Endothelial cell of umbilical vein (primary cell): ENCODE results near the gene OPRL1. TPM values are rescaled to one million over a fixed set of nuclear protein-coding genes. Genes with fewer than 3 reads are reported as not detected.

Experiments
- BruUV-seq: library from RNA; stranded (reverse); fragments of 400-500 nt; replicated peaks from 2 replicates; lab custom pipeline; 2021; lab: Mats Ljungman, UMichigan
- CTCF ChIA-PET: fragments of 300-600, 350-600 bp; sonication (Branson Sonifier 250); formaldehyde crosslinking; loops from one replicate; lab custom pipeline; 2021; ENCODE audit warnings: antibody characterized with exemption, inconsistent platforms; lab: Charles Lee
- POLR2A ChIA-PET: fragments of 300-600, 350-600 bp; sonication (Branson Sonifier 250); formaldehyde crosslinking; loops from one replicate; lab custom pipeline; 2021; ENCODE audit warnings: antibody characterized with exemption, inconsistent platforms; lab: Charles Lee
- DNase-seq: peaks from one replicate; pipeline ENCODE4 v3.0.0-alpha.2; 2011; ENCODE audit warnings: low read depth, low spot score
- FAIRE-seq: peaks from 2 replicates; lab custom pipeline; 2011; peaks lifted over from hg19 to GRCh38; lab: Jason Lieb, UNC
- H2AFZ ChIP-seq: 2 replicates; pipeline ENCODE4 v1.6.0; 2012; ENCODE audit warnings: low read depth, low read length, control low read depth, inconsistent platforms
- H3K27ac ChIP-seq: 2 replicates; pipeline ENCODE4 v1.5.1; 2011; ENCODE audit warnings: low read depth, mild to moderate bottlenecking, control low read depth, low read length, moderate library complexity; ENCODE audit not compliant: insufficient read depth
- H3K27me3 ChIP-seq, 2 experiments: 2 replicates each; pipeline versions ENCODE4 v1.6.0 to v1.6.1; 2011; ENCODE audit warnings: low read length in 2 of 2, mixed read lengths in 1 of 2; ENCODE audit not compliant: control insufficient read depth in 2 of 2, insufficient read depth in 2 of 2
- H3K36me3 ChIP-seq, 2 experiments: 2 replicates in 1 of 2; 3 replicates in 1 of 2; pipeline ENCODE4 v1.5.1; 2011; ENCODE audit warnings: low read length in 2 of 2, mild to moderate bottlenecking in 1 of 2, moderate library complexity in 1 of 2; ENCODE audit not compliant: control insufficient read depth in 2 of 2, insufficient read depth in 2 of 2; ENCODE audit errors: extremely low read depth in 1 of 2
- H3K4me1 ChIP-seq: 3 replicates; pipeline ENCODE4 v1.5.1; 2011; ENCODE audit warnings: mild to moderate bottlenecking, low read length; ENCODE audit not compliant: control insufficient read depth, insufficient read depth; ENCODE audit errors: extremely low read depth
- H3K4me2 ChIP-seq: 2 replicates; pipeline ENCODE4 v1.6.1; 2011; ENCODE audit warnings: low read length, control low read depth, mixed read lengths; ENCODE audit not compliant: insufficient read depth
- H3K4me3 ChIP-seq, 3 experiments: fragments of 200-600 bp in 1 of 3; sonication (generic), shearing (Covaris generic) in 1 of 3; replicated peaks in 1 of 3; 2 replicates each; pipeline ENCODE4 v1.5.1; 2011 to 2016; ENCODE audit warnings: control low read depth in 3 of 3, low read length in 3 of 3, mild to moderate bottlenecking in 2 of 3, inconsistent platforms in 1 of 3, low read depth in 1 of 3, moderate library complexity in 1 of 3; ENCODE audit not compliant: insufficient read depth in 1 of 3
- H3K79me2 ChIP-seq: 2 replicates; pipeline ENCODE4 v1.6.0; 2012; ENCODE audit warnings: low read length, inconsistent platforms; ENCODE audit not compliant: control insufficient read depth, insufficient read depth
- H3K9ac ChIP-seq: replicated peaks from 2 replicates; pipeline ENCODE3; 2011; ENCODE audit warnings: low read length, control low read depth; ENCODE audit not compliant: insufficient read depth; ENCODE audit errors: extremely low read depth
- H3K9me1 ChIP-seq: replicated peaks from 3 replicates; pipeline ENCODE4 v1.6.0; 2011; ENCODE audit warnings: mild to moderate bottlenecking, low read length; ENCODE audit not compliant: control insufficient read depth, insufficient read depth; ENCODE audit errors: extremely low read depth
- H3K9me3 ChIP-seq: replicated peaks from 2 replicates; pipeline ENCODE4 v1.5.1; 2012; ENCODE audit warnings: low read length, inconsistent platforms; ENCODE audit not compliant: control insufficient read depth, insufficient read depth
- H4K20me1 ChIP-seq: replicated peaks from 2 replicates; pipeline ENCODE3; 2011; ENCODE audit warnings: mild to moderate bottlenecking, low read length; ENCODE audit not compliant: control insufficient read depth, insufficient read depth; ENCODE audit errors: extremely low read depth
- EZH2 ChIP-seq: IDR thresholded peaks from 2 replicates; pipeline ENCODE4 v1.6.1; 2012; ENCODE audit warnings: borderline replicate concordance, low read depth, mild to moderate bottlenecking, moderate library complexity, low read length, inconsistent platforms; ENCODE audit not compliant: severe bottlenecking
- FOS ChIP-seq: IDR thresholded peaks from 2 replicates; pipeline ENCODE4 v1.6.1; 2011; ENCODE audit warnings: mild to moderate bottlenecking, low read length, moderate library complexity, borderline replicate concordance; ENCODE audit not compliant: insufficient read depth
- GATA2 ChIP-seq: IDR thresholded peaks from 2 replicates; pipeline ENCODE4 v1.7.0; 2011; ENCODE audit warnings: low read depth, mild to moderate bottlenecking, moderate library complexity, mixed read lengths, low read length; ENCODE audit not compliant: insufficient read length, insufficient read depth
- JUN ChIP-seq: IDR thresholded peaks from 2 replicates; pipeline ENCODE4 v1.6.1; 2011; ENCODE audit warnings: borderline replicate concordance, low read depth; ENCODE audit not compliant: insufficient read length, insufficient read depth
- MYC ChIP-seq: IDR thresholded peaks from one replicate; pipeline ENCODE4 v1.6.1; 2011; ENCODE audit warnings: mild to moderate bottlenecking, low read depth, low read length
- POLR2A ChIP-seq: IDR thresholded peaks from 2 replicates; pipeline ENCODE4 v1.6.1; 2012; ENCODE audit warnings: low read depth, mild to moderate bottlenecking, control low read depth, low read length
- POLR2AphosphoS5 ChIP-seq: IDR thresholded peaks from 2 replicates; pipeline ENCODE4 v1.6.1; 2012; ENCODE audit warnings: low read depth, mild to moderate bottlenecking, control low read depth, low read length, moderate library complexity; ENCODE audit not compliant: insufficient read depth
- dilution Hi-C: fragments of 300-500 bp; cut with MboI; formaldehyde crosslinking; loops from one replicate; pipeline ENCODE4 v1.15.0; 2019; ENCODE audit warnings: low sequenced_read_pairs; ENCODE audit not compliant: extremely low pct_ligation_motif_present
- intact Hi-C: fragments of 100-400 bp; cut with micrococcal nuclease; formaldehyde crosslinking; loops from one replicate; pipeline ENCODE4 v1.10.0; 2022
- polyA plus RNA-seq, 4 experiments: library from polyadenylated mRNA; depleted of rRNA in 3 of 4; stranded (reverse) in 3 of 4; unstranded in 1 of 4; fragments of >200 nt; gene quantifications; 2 replicates each; pipeline versions ENCODE4 v1.2.1 to v1.2.3, GENCODE V29; 2011 to 2012; ENCODE audit warnings: missing spikeins in 1 of 4
- total RNA-seq: library from RNA; stranded (reverse); gene quantifications from 2 replicates; pipeline ENCODE4 v1.2.3, GENCODE V29; 2021
- TF ChIP-seq, protein P1 (sequence below): IDR thresholded peaks from 2 replicates; pipeline ENCODE4 v1.6.1; 2011; ENCODE audit not compliant: insufficient read depth, insufficient read length
- TF ChIP-seq, protein P2 (sequence below), 2 donors: IDR thresholded peaks; 1 replicate in 1 of 2; 2 replicates in 1 of 2; pipeline ENCODE4 v1.5.1; 2011; ENCODE audit warnings: low read length in 2 of 2, mild to moderate bottlenecking in 2 of 2, moderate library complexity in 2 of 2, control low read depth in 1 of 2, inconsistent platforms in 1 of 2, low read depth in 1 of 2; ENCODE audit not compliant: insufficient read depth in 1 of 2; ENCODE audit errors: extremely low read depth in 1 of 2

The OPRL1 gene
- total and polyA plus RNA-seq, 2 donors (not counting 3 experiments of a cell fraction or from before 2014, with no cell fraction given) = 1.9 to 2.0 TPM

DNA sequence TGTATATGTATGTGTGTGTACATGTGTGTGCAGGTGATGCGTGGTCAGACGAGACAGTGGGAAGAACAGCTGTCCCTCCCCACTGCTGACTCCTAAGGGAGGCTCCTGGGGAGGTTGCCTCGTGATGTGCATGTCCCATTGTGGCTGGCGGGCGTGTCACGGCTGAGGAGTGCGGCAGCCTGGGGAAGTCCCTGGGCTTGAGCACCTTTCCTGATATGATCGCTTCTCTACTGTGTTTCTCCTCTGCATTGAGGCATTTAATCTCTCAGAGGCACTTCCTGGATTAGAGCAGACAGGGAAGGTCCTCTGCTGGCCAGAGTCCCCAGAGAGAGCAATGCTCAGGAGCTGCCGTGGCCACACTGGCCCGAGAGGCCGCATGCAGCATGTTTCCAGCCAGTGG is 16.0 kb downstream of the OPRL1 start:
- intact Hi-C loops = no loop called here
- POLR2A ChIA-PET = no interaction called here
- Histone ChIP-seq H3K79me2 (no peaks in the 10 kb centered on the region), H3K27ac (no peak overlapping the region), H4K20me1 (no peaks in the 10 kb centered on the region), H3K9me3 (no peaks in the 10 kb centered on the region), H2AFZ (no peak overlapping the region), H3K9me1 (no peaks in the 10 kb centered on the region), H3K36me3 (no peaks in the 10 kb centered on the region), H3K4me3 (no peak overlapping the region), H3K4me2 (no peak overlapping the region), H3K4me1 (no peaks in the 10 kb centered on the region), H3K9ac (no peak overlapping the region), H3K27me3 (peaks cover 3 to 6% of the 10 kb centered on the region in 2 experiments)
- dilution Hi-C loops = no loop called here
- no TSS peak for BruUV-seq
- FAIRE-seq = no peak
- no peak for DNase-seq
- no peak for TF ChIP-seq POLR2AphosphoS5
- TF ChIP-seq, protein P1, sequence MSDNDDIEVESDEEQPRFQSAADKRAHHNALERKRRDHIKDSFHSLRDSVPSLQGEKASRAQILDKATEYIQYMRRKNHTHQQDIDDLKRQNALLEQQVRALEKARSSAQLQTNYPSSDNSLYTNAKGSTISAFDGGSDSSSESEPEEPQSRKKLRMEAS = no peak
- TF ChIP-seq POLR2A = no peak
- no peak for TF ChIP-seq JUN
- no peak for TF ChIP-seq GATA2
- TF ChIP-seq MYC = no peak
- TF ChIP-seq, protein P2, sequence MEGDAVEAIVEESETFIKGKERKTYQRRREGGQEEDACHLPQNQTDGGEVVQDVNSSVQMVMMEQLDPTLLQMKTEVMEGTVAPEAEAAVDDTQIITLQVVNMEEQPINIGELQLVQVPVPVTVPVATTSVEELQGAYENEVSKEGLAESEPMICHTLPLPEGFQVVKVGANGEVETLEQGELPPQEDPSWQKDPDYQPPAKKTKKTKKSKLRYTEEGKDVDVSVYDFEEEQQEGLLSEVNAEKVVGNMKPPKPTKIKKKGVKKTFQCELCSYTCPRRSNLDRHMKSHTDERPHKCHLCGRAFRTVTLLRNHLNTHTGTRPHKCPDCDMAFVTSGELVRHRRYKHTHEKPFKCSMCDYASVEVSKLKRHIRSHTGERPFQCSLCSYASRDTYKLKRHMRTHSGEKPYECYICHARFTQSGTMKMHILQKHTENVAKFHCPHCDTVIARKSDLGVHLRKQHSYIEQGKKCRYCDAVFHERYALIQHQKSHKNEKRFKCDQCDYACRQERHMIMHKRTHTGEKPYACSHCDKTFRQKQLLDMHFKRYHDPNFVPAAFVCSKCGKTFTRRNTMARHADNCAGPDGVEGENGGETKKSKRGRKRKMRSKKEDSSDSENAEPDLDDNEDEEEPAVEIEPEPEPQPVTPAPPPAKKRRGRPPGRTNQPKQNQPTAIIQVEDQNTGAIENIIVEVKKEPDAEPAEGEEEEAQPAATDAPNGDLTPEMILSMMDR (IDR thresholded peaks at IDR 0.05; ENCODE audit: extremely low read depth in 1 of 2, insufficient read depth in 1 of 2, low read depth in 1 of 2, low read length in 2 of 2) = no peak
- no peak for TF ChIP-seq FOS
- TF ChIP-seq EZH2 = no peak
- CTCF ChIA-PET = no interaction called here
